SK-N-MC (cell line): ENCODE results near the gene OR9I1.

Experiments used
- EZH2 ChIP-seq: fragments of 200-600 bp; sonication (generic); IDR thresholded peaks from one replicate; pipeline ENCODE4 v1.6.1; 2017; ENCODE audit warnings: antibody characterized with exemption
- POLR2AphosphoS5 ChIP-seq: IDR thresholded peaks from 2 replicates; pipeline ENCODE4 v1.6.1; 2012; ENCODE audit warnings: mild to moderate bottlenecking, low read depth, low read length, borderline replicate concordance

DNA sequence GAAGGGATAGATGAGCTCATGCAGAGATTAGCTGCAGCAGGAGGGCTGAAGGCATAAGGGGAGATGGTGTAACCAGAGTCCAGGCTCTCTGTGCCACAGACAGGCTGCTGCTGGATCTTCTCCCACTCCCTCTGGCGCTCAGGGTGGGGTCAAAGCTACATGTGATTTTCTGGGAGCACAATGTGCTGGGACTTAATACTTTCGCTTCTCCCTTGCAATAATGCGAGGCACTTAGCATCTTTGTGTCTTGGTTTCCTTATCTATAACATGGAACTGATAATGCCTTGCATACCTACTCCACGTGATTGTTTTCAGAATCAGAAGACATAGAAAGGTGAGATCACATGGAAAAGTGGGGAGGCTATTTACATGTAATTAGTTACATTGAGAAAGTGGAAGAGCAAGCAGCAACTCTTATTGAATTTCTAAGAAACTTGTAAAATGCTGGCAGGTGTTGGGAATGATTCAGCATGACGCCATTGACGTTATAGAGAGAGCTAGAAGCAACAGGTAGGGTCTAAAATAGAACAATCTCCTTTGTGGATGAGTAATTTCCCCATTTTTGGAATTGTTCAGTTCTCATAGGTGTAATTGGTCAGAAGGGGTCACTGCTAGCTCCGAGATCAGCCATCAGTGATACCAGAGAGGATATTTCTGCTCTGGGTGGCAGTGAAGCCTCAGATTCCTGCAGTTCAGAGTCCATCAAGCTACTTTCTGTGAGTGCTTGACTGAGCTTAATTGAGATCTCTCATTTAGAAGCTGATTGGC is 8.2 kb upstream of the OR9I1 start:
- TF ChIP-seq EZH2 = no peak
- TF ChIP-seq POLR2AphosphoS5 = no peak
